ENCODE measurements around the gene UBE2N.

UBE2N gene

DNA sequence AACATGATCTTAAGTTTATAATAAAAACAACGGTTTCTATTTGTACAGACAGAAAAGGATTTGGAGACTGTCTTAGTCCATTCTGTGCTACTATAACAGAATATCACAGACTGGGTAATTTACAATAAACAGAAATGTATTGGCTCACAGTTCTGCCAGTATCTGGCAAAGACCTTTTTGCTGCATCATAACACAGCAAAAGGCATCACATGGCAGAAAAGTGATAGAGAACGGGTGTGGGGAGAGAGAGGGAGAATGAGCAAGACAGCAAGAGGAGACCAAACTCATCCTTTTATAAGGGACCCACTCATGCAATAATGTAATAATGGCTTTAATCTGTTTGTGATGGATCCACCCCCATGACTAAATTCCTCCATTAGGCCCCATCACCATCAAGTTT lies 81.1 kb downstream of the UBE2N start:
- Histone ChIP-seq H3K36me3 (ENCODE audit: control insufficient read depth in 5 of 5, insufficient read depth in 5 of 5, low read length in 5 of 5) (no peaks in the 10 kb centered on the region), H3K4me1 (ENCODE audit: control insufficient read depth in 5 of 5, insufficient read depth in 5 of 5, low read length in 5 of 5) (peaks cover 0 to 10% (median 4%) of the 10 kb centered on the region in 5 donors), H3K9ac (ENCODE audit: low read length in 5 of 5) (no peak overlapping the region), H3K9me3 (ENCODE audit: control insufficient read depth in 5 of 5, low read length in 5 of 5) (no peaks in the 10 kb centered on the region), H3K27ac (ENCODE audit: low read depth, low read length) (no peak overlapping the region), H3K27me3 (ENCODE audit: control insufficient read depth in 5 of 5, insufficient read depth in 4 of 5, low read length in 5 of 5) (no peaks in the 10 kb centered on the region), H3K4me3 (ENCODE audit: low read depth in 1 of 5, low read length in 5 of 5) (no peak overlapping the region)

DNA sequence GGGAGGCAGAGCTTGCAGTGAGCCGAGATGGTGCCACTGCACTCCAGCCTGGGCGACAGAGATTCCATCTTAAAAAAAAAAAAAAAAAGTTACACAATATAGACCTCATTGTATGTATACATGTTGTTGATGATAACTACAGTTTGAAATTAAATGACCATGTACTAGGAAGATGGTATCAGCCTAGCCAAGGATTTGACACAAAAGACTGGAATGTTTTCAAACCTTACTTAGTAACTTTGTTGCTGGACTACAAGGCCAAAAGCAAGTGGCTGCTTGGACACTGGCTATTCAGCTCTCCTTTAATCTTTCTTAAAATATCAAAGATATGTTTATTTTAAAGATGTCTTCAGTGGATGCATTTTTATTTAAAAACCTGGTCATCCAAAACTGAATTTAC lies 82.9 kb downstream of the UBE2N start:
- H3K36me3 ChIP-seq (ENCODE audit: control insufficient read depth in 5 of 5, insufficient read depth in 5 of 5, low read length in 5 of 5) = no peaks in the 10 kb centered on the region
- no peak overlapping the region for H3K9ac ChIP-seq (ENCODE audit: low read length in 5 of 5)
- peaks cover 0 to 10% (median 4%) of the 10 kb centered on the region in 5 donors for H3K4me1 ChIP-seq (ENCODE audit: control insufficient read depth in 5 of 5, insufficient read depth in 5 of 5, low read length in 5 of 5)
- no peaks in the 10 kb centered on the region for H3K9me3 ChIP-seq (ENCODE audit: control insufficient read depth in 5 of 5, low read length in 5 of 5)
- H3K27ac ChIP-seq (ENCODE audit: low read depth, low read length) = no peak overlapping the region
- H3K4me3 ChIP-seq (ENCODE audit: low read depth in 1 of 5, low read length in 5 of 5) = no peak overlapping the region
- no peaks in the 10 kb centered on the region for H3K27me3 ChIP-seq (ENCODE audit: control insufficient read depth in 5 of 5, insufficient read depth in 4 of 5, low read length in 5 of 5)

DNA sequence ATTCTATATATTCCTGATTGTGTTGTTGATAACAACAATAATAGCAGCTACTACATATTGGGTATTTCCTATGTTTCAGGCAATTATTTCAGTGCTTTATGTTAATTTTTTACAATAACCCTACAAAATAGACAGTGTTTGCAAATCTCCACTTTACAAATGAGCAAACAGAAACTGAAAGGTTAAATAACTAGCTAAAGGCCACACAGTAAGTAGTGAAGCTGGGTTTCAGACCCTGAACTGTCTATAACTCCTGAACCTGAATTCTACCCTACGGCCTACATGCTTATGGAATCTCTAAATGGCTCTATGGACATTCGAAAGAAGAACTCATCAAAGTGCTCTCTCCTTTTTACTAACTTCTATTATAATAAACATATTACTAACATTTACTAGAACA lies 83.7 kb downstream of the UBE2N start:
- Histone ChIP-seq H3K27ac (ENCODE audit: low read depth, low read length) (no peak overlapping the region), H3K36me3 (ENCODE audit: control insufficient read depth in 5 of 5, insufficient read depth in 5 of 5, low read length in 5 of 5) (no peaks in the 10 kb centered on the region)

DNA sequence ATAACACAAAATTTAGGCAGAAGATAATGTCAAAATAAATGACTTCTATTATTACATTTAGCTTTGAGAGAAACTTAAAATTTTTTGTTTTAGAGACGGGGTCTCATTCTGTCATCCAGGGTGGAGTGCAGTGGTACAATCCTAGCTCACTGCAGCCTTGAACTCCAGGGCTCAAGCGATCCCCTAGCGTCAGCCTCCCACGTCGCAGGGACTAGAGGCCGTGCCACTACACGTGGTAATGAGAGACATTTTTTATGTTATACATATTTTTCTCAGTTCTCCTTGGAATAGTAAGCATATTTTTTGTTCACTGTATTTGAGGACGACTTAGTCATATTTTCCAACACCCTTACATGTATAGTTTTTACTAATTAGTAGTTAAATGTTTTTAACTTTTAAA lies 85.5 kb downstream of the UBE2N start:
- no peak overlapping the region for H3K9ac ChIP-seq (ENCODE audit: low read length in 5 of 5)
- no peaks in the 10 kb centered on the region for H3K27me3 ChIP-seq (ENCODE audit: control insufficient read depth in 5 of 5, insufficient read depth in 4 of 5, low read length in 5 of 5)
- H3K27ac ChIP-seq (ENCODE audit: low read depth, low read length) = no peak overlapping the region

More for the DNA sequence above, 83.7 kb downstream of the UBE2N start:
- Histone ChIP-seq H3K4me1 (ENCODE audit: control insufficient read depth in 5 of 5, insufficient read depth in 5 of 5, low read length in 5 of 5) (peaks cover 0 to 10% (median 4%) of the 10 kb centered on the region in 5 donors), H3K4me3 (ENCODE audit: low read depth in 1 of 5, low read length in 5 of 5) (no peak overlapping the region), H3K9ac (ENCODE audit: low read length in 5 of 5) (no peak overlapping the region), H3K27me3 (ENCODE audit: control insufficient read depth in 5 of 5, insufficient read depth in 4 of 5, low read length in 5 of 5) (no peaks in the 10 kb centered on the region), H3K9me3 (ENCODE audit: control insufficient read depth in 5 of 5, low read length in 5 of 5) (no peaks in the 10 kb centered on the region)

More for the DNA sequence above, 85.5 kb downstream of the UBE2N start:
- no peaks in the 10 kb centered on the region for H3K36me3 ChIP-seq (ENCODE audit: control insufficient read depth in 5 of 5, insufficient read depth in 5 of 5, low read length in 5 of 5)
- H3K4me1 ChIP-seq (ENCODE audit: control insufficient read depth in 5 of 5, insufficient read depth in 5 of 5, low read length in 5 of 5) = peaks cover 0 to 5% (median 0%) of the 10 kb centered on the region in 5 donors
- no peaks in the 10 kb centered on the region for H3K9me3 ChIP-seq (ENCODE audit: control insufficient read depth in 5 of 5, low read length in 5 of 5)
- no peak overlapping the region for H3K4me3 ChIP-seq (ENCODE audit: low read depth in 1 of 5, low read length in 5 of 5)

All from subcutaneous abdominal adipose tissue (tissue), 5 donors.